Testis (tissue), 2 donors: ENCODE measurements around the gene OPN1LW.

Experiments used
- POLR2A ChIP-seq: fragments of 450-650 bp; IDR thresholded peaks from one replicate; pipeline ENCODE4 v1.6.1; 2017; ENCODE audit warnings: antibody characterized with exemption, mild to moderate bottlenecking, moderate library complexity
- TF ChIP-seq, protein P1 (sequence below), 3 experiments: fragments of 450-650 bp in 2 of 3; fragments of 200-600 bp in 1 of 3; sonication (generic) in 1 of 3; IDR thresholded peaks; one replicate each; pipeline ENCODE4 v1.5.1; 2016 to 2019; ENCODE audit warnings: antibody characterized with exemption in 3 of 3, mild to moderate bottlenecking in 2 of 3, moderate library complexity in 1 of 3

- TF ChIP-seq POLR2A, result no peak
- TF ChIP-seq, protein P1, sequence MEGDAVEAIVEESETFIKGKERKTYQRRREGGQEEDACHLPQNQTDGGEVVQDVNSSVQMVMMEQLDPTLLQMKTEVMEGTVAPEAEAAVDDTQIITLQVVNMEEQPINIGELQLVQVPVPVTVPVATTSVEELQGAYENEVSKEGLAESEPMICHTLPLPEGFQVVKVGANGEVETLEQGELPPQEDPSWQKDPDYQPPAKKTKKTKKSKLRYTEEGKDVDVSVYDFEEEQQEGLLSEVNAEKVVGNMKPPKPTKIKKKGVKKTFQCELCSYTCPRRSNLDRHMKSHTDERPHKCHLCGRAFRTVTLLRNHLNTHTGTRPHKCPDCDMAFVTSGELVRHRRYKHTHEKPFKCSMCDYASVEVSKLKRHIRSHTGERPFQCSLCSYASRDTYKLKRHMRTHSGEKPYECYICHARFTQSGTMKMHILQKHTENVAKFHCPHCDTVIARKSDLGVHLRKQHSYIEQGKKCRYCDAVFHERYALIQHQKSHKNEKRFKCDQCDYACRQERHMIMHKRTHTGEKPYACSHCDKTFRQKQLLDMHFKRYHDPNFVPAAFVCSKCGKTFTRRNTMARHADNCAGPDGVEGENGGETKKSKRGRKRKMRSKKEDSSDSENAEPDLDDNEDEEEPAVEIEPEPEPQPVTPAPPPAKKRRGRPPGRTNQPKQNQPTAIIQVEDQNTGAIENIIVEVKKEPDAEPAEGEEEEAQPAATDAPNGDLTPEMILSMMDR (IDR thresholded peaks at IDR 0.05), result no peak
Measured at GRCh38 chrX:154123241-154124219, 20.5 kb upstream of the OPN1LW start.
